AG20443 (cell line): ENCODE results near the gene DSC1.
"Not testable (repeated sequence)": the region's sequence is repeated elsewhere in the genome, so short reads cannot be mapped to it uniquely, and the experiment has no call there.

Experiments
- DNase-seq: peaks from one replicate; pipeline ENCODE4 v3.0.0; 2012; ENCODE audit warnings: low spot score, mixed read lengths

Gene DSC1

GRCh38 chr18:31162825-31163435, at the start of gene DSC1:
DSC1 (minus strand) TSS chr18:31162856; CDS start chr18:31162594, 262 bp downstream.
- no peak for DNase-seq

GRCh38 chr18:31211047-31211446, 48.4 kb upstream of the DSC1 start:
- DNase-seq, result no peak

GRCh38 chr18:31209041-31209440, 46.4 kb upstream of the DSC1 start:
- no peak for DNase-seq

- DNase-seq, result no peak
These were observed 44.7 kb upstream of the DSC1 start for GRCh38 chr18:31207391-31207790.

- DNase-seq, result peak; percentile 9
These were observed 44.2 kb upstream of the DSC1 start for GRCh38 chr18:31206787-31207381.

- no peak for DNase-seq
These were observed 43.4 kb upstream of the DSC1 start for GRCh38 chr18:31206071-31206470.

- DNase-seq, result no peak
These were observed 42.6 kb upstream of the DSC1 start for GRCh38 chr18:31205273-31205672.

GRCh38 chr18:31204833-31205232, 42.2 kb upstream of the DSC1 start:
- DNase-seq, result no peak

- DNase-seq, result no peak
These were observed 41.5 kb upstream of the DSC1 start for GRCh38 chr18:31204166-31204565.

GRCh38 chr18:31203794-31204148, 41.1 kb upstream of the DSC1 start:
- no peak for DNase-seq

GRCh38 chr18:31203096-31203793, 40.6 kb upstream of the DSC1 start:
- DNase-seq, result no peak

GRCh38 chr18:31199190-31199769, 36.6 kb upstream of the DSC1 start:
- no peak for DNase-seq

GRCh38 chr18:31197676-31198075, 35.0 kb upstream of the DSC1 start:
- DNase-seq, result no peak

- no peak for DNase-seq
These were observed 32.4 kb upstream of the DSC1 start for GRCh38 chr18:31195063-31195462.

GRCh38 chr18:31192086-31192776, 29.6 kb upstream of the DSC1 start:
- no peak for DNase-seq

GRCh38 chr18:31190919-31191318, 28.3 kb upstream of the DSC1 start:
- DNase-seq, result no peak

- DNase-seq, result no peak
These were observed 27.1 kb upstream of the DSC1 start for GRCh38 chr18:31189757-31190156.

- no peak for DNase-seq
These were observed 22.7 kb upstream of the DSC1 start for GRCh38 chr18:31185186-31185950.

- no peak for DNase-seq
These were observed 20.6 kb upstream of the DSC1 start for GRCh38 chr18:31183302-31183701.

GRCh38 chr18:31177369-31177768, 14.7 kb upstream of the DSC1 start:
- not testable (repeated sequence) for DNase-seq

GRCh38 chr18:31176531-31176930, 13.9 kb upstream of the DSC1 start:
- no peak for DNase-seq
